CD4-positive, alpha-beta T cell treated with Interleukin-1 beta for 1 hour (primary cell): ENCODE measurements around the gene GJE1.
"Not testable (repeated sequence)": the region's sequence is repeated elsewhere in the genome, so short reads cannot be mapped to it uniquely, and the experiment has no call there.

ENCODE experiments used
- DNase-seq, 2 donors: peaks; one replicate each; pipeline ENCODE4 v3.0.0-alpha.2; 2020 to 2022

Gene GJE1

DNA sequence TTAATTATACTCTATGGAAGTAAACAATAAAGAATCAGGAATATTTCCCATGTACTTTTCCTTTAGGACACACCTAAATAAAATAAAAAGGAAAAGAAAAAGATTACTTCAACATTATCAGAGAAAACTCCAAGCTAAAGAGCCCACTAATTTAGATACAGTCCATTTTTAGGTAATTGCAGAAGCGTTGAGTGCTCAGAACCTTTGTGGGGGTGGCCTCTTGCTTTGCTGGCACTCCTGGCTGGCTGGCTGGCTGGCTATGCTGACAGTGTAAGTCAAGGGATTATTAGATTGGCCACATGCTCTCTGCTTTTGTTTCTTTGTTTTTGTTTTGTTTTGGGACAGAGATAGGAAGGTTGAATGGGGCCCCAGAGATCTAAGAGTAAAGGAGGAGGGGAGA lies at the start of gene GJE1:
GJE1 (plus strand) TSS at position 301 of the 400 bp plus-strand sequence. CDS start 234 bp downstream, outside the sequence.
- no peak for DNase-seq

GRCh38 chr6:142087950-142088857 lies 44.5 kb upstream of the GJE1 start:
- no peak for DNase-seq

GRCh38 chr6:142088858-142089216 lies 43.9 kb upstream of the GJE1 start:
- no peak for DNase-seq

GRCh38 chr6:142104820-142105219 lies 27.9 kb upstream of the GJE1 start:
- DNase-seq = not testable (repeated sequence)

GRCh38 chr6:142110820-142111219 lies 21.9 kb upstream of the GJE1 start:
- not testable (repeated sequence) for DNase-seq

DNA sequence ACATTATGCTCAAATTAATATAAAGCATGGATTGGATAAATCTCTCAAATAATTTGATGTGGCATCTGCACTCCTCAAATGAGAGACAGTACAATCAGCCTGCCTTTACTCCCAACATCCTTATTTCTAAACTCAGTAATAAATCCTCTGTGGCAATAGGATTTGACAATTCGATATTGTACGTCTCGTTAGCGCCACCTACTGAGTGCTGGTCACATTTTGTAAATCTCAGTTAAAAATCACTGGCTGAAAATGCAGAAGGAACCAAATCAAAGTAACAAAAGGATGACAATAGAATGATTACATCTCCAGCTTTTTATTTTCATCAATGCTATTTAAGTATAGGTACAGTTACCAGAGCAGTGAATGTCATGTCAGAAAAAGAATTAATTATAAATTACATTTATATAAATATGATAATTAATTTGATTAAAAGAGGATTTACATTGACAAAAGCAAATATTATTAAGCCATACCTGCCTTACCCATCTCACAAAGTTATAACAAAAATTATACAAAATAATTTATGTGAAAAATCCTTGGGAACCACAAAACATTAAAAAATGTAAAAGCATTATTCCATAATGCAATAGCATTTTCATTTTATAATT lies 20.2 kb upstream of the GJE1 start:
- DNase-seq = peak; percentile 41 to 70

DNA sequence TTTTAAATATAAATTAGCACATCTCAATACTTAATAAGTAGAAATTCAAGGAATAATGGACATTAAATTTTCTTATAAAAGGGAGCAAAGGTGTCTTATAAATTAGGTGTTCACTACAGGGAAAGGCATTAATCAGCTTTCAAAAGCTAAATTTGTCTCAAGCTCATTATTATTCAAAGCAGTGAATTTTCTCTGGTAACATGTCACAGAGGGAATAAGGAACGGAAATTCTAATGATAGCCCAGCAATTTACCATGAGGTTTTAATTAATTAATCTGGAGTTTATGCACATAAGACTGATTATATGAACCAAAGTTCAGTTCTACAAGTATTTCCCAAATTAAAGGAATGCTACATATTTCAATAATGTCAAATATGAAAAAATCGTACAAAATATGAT lies 15.4 kb upstream of the GJE1 start:
- DNase-seq = no peak

GRCh38 chr6:142118328-142118727 lies 14.4 kb upstream of the GJE1 start:
- no peak for DNase-seq

DNA sequence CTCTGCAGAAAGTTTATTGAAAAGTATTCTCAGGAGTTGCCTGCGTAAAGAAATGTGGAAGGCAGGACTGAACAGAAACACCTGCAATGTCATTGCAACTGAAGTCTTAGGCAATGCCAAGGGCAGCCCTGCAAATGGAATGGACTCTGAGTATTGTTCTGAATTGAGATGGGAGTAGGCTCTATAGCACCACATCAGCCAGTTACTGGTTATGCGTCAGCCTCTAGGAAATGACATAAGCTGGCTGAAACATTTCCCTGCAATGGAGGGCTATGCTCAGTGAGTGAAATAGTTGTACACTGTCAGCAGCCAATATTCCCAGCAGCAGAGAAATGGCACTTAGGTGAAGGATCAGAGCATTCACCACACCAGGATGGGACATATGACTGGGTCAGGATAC lies 13.8 kb upstream of the GJE1 start:
- no peak for DNase-seq

- DNase-seq = no peak
These were observed 11.4 kb upstream of the GJE1 start for GRCh38 chr6:142121342-142121741.

DNA sequence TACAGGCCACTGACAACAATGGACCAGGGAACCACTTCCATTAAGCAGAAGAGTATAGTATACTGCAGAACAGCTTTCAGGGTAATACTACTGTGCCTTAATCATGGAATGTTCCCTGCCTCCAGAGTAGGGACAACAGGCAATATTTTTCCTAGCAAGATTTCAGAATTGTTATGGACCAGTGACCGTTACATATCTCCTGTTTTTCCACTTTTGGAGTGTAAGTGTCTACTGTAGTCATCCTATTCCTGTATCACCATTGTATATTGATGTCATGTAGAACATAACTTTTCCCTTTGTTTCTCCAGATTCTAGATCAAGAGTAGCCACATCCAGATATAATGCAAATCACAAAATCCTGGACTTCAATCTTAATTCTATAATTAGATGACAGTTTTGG lies 1.9 kb upstream of the GJE1 start:
- no peak for DNase-seq

GRCh38 chr6:142138876-142139275 lies 6.2 kb downstream of the GJE1 start:
- no peak for DNase-seq

- DNase-seq = not testable (repeated sequence)
These were observed 8.8 kb downstream of the GJE1 start for GRCh38 chr6:142141531-142141930.

DNA sequence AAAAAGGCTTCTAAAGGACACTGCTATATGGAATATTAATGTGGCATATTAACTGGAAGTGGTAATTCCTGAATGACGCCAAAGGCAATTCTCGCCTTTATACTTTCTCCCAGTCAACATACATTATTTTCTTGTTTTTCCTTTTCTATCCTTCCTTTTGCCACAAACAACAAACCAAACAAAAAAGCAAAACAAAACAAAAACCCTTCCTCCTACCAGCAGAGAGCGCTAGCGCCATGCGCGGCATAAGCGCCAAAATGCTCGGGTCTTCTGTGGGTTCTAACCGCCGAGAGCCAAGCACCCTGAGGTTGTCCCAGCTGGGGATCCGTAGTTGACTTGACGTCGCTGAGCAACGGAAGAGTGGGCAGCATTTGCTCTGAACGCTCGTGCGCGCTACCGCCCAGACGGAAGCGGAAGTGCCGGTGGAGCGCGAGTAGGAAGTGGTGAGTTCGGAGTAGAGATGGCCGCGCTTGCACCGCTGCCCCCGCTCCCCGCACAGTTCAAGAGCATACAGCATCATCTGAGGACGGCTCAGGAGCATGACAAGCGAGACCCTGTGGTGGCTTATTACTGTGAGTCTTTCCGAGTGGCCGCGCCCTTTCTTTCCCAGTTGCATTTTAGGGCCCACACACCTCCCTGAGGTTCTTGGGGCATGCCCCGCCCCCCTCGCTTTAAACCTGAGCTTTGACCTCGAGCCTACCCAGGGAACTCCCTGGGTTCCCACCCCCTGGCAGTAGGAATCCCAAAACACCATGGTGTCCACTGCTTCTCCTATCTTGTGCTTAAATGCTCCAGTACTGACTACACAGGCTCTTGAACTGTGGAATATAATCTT lies 14.3 kb downstream of the GJE1 start, which contains the start of the genes NMBR and VTA1:
NMBR (minus strand) TSS at position 295 of the 835 bp plus-strand sequence. CDS start 58,464 bp downstream, outside the sequence.
VTA1 (plus strand) TSS at position 436 of the 835 bp plus-strand sequence; CDS start at position 461, 25 bp downstream.
- peak; percentile 97 for DNase-seq

GRCh38 chr6:142152746-142153145 lies 20.0 kb downstream of the GJE1 start:
- no peak for DNase-seq

DNA sequence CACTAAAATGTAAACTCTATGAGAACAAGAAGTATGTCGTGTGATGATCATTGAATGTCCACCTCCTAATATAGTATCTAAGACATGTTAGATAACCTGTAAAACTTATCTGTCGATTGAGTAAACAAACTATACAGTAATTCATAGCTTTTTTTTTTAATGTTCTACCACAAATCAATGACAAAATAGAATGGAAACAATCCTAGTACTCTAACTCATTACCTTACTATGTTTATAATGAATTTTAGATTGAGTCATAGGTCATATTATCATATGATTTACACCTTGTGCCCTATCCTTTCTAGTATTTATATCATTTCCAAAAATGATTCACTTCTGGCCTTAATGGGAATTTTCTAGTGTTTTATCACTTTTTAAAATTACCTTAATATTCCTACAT lies 20.5 kb downstream of the GJE1 start:
- DNase-seq = no peak

- no peak for DNase-seq
These were observed 21.6 kb downstream of the GJE1 start for GRCh38 chr6:142154336-142154735.

GRCh38 chr6:142155091-142155490 lies 22.4 kb downstream of the GJE1 start:
- DNase-seq = no peak

GRCh38 chr6:142155895-142156757 lies 23.4 kb downstream of the GJE1 start:
- peak in 1 of 2 donors; percentile 42 for DNase-seq

DNA sequence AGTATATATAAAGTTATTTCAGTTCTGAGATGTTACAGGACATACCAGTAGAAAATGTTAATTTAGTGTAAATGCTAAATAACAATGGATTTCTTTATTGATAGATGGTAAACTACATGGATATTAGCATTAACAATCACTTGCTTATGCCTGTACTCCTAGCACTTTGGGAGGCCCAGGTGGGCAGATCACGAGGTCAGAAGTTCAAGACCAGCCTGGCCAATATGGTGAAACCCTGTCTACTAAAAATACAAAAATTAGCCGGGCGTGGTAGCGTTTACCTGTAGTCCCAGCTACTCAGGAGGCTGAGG lies 24.0 kb downstream of the GJE1 start:
- not testable (repeated sequence) for DNase-seq

DNA sequence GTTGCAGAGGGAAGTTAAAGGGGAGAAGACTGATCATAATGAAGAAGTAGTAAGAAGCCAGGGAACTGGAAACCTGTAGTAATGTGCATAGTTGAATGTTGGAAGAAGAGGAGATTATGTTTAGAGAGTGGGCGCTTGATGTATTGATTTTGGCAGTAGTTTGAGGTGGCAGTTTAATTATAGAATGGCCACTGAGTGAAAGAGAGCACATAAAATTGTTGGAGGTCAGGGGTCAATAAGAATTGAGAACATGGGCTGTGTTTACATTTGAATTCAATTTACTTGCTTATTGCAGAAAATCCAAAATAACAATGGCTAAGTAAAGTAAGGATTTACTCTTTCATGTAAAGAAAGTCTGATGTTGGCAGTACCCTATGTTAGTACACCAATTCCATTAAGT lies 30.1 kb downstream of the GJE1 start:
- no peak for DNase-seq

GRCh38 chr6:142165227-142165626 lies 32.5 kb downstream of the GJE1 start:
- DNase-seq = no peak
